ENCODE data around the gene DMD.

The DMD gene

GRCh38 chrX:31126205-31126604, 2085.1 kb downstream of the DMD start:
- DNase-seq (ENCODE audit: low read depth in 2 of 2), result no peak

GRCh38 chrX:31124536-31124935, 2086.8 kb downstream of the DMD start:
- DNase-seq (ENCODE audit: low read depth in 2 of 2), result no peak

- DNase-seq (ENCODE audit: low read depth in 2 of 2), result no peak
Observed at GRCh38 chrX:31123335-31123734, 2088.0 kb downstream of the DMD start.

- DNase-seq (ENCODE audit: low read depth in 2 of 2), result no peak
Observed at GRCh38 chrX:31117266-31117665, 2094.1 kb downstream of the DMD start.

GRCh38 chrX:31115398-31115797, 2096.0 kb downstream of the DMD start:
- DNase-seq (ENCODE audit: low read depth in 2 of 2), result no peak

GRCh38 chrX:31114858-31115257, 2096.5 kb downstream of the DMD start:
- no peak for DNase-seq (ENCODE audit: low read depth in 2 of 2)

- no peak for DNase-seq (ENCODE audit: low read depth in 2 of 2)
Observed at GRCh38 chrX:31112226-31112999, 2098.9 kb downstream of the DMD start.

- DNase-seq (ENCODE audit: low read depth in 2 of 2), result no peak
Observed at GRCh38 chrX:31110657-31111056, 2100.7 kb downstream of the DMD start.

GRCh38 chrX:31099536-31100090, 2111.7 kb downstream of the DMD start:
- peak; percentile 16 to 19 for DNase-seq (ENCODE audit: low read depth in 2 of 2)

- no peak for DNase-seq (ENCODE audit: low read depth in 2 of 2)
Observed at GRCh38 chrX:31098079-31098478, 2113.3 kb downstream of the DMD start.

GRCh38 chrX:31093639-31093975, 2117.7 kb downstream of the DMD start:
- no peak for DNase-seq (ENCODE audit: low read depth in 2 of 2)

GRCh38 chrX:31092970-31093638, 2118.2 kb downstream of the DMD start:
- DNase-seq (ENCODE audit: low read depth in 2 of 2), result no peak

- DNase-seq (ENCODE audit: low read depth in 2 of 2), result no peak
Observed at GRCh38 chrX:31092476-31092875, 2118.9 kb downstream of the DMD start.

GRCh38 chrX:31091819-31092218, 2119.5 kb downstream of the DMD start:
- DNase-seq (ENCODE audit: low read depth in 2 of 2), result no peak

GRCh38 chrX:31074522-31074921, 2136.8 kb downstream of the DMD start:
- no peak for DNase-seq (ENCODE audit: low read depth in 2 of 2)

- DNase-seq (ENCODE audit: low read depth in 2 of 2), result no peak
Observed at GRCh38 chrX:31071725-31072124, 2139.6 kb downstream of the DMD start, which contains the start of gene FTHL17. Gene FTHL17, minus strand, starts transcription at chrX:31072041. Its CDS starts 88 bp downstream, at chrX:31071953.

- DNase-seq (ENCODE audit: low read depth in 2 of 2), result no peak
Observed at GRCh38 chrX:31071262-31071661, 2140.1 kb downstream of the DMD start.

- no peak for DNase-seq (ENCODE audit: low read depth in 2 of 2)
Observed at GRCh38 chrX:31070057-31070468, 2141.3 kb downstream of the DMD start.
